GM12891 (cell line): ENCODE data around the gene PTPRN2.
"Not testable (repeated sequence)": the region's sequence is repeated elsewhere in the genome, so short reads cannot be mapped to it uniquely, and the experiment has no call there.

Experiments
- POLR2A ChIP-seq: IDR thresholded peaks from 2 replicates; pipeline ENCODE4 v1.6.1; 2011; ENCODE audit warnings: low read depth, low read length, control low read depth
- TAF1 ChIP-seq: IDR thresholded peaks from 2 replicates; pipeline ENCODE4 v1.6.1; 2011; ENCODE audit warnings: low read depth, low read length, control low read depth

DNA sequence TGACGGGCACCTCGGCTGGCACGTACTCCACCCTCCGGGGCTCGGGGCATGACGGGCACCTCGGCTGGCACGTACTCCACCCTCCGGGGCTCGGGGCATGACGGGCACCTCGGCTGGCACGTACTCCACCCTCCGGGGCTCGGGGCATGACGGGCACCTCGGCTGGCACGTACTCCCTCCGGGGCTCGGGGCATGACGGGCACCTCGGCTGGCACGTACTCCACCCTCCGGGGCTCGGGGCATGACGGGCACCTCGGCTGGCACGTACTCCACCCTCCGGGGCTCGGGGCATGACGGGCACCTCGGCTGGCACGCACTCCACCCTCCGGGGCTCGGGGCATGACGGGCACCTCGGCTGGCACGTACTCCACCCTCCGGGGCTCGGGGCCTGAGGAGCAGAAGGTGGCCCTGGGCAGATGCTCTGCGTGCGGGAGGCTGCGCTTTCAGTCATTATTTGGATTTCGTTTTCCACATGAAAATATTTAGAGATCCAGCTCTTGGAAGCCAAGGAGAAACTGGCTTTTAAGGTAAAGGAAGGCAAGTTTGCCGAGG lies 1086.6 kb downstream of the PTPRN2 start:
- not testable (repeated sequence) for TF ChIP-seq TAF1, POLR2A
